ENCODE measurements around the gene S100A1.

S100A1 gene

DNA sequence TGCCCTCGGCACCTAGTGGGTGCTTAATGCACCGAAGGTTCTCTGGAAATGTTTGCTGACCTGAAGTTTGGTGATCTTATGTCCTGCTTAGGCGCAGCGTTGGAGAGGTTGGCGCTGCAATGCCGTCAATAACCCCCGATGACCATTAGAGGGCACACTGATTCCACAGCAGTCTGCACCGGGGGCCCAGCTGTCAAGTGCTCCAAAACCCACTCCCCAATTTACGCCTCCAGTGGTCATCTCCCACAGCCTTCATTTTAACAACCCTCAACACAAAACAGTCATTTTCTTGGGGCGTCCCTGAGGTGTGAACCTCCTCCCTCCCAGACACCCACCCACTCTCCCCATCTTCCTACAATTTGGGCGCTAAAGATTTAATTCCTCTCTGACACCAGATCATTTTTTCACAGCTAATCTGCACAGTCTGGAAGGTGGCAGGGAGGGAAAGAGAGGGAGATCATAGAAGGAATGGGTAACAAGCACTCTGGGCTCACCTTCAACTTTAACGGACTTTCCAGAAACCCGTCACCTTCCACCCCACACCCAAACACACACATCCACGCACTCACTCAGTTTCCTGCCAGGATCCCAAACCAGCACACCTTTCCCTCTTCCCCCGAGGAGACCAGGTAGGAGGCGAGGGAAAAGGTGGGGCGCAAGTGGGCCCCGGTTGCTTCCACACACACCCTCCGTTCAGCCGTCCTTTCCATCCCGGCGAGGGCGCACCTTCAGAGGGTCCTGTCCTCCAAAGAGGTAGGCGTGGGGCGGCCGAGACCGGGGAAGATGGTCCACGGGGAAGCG lies 49.7 kb downstream of the S100A1 start:
- in situ Hi-C loops (cut with HindIII; ENCODE audit: low sequenced_read_pairs): no loop called here
- peak overlapping the region; percentile 30 for H3K4me3 ChIP-seq (ENCODE audit: low read depth, low read length)
- TF ChIP-seq, protein P1, sequence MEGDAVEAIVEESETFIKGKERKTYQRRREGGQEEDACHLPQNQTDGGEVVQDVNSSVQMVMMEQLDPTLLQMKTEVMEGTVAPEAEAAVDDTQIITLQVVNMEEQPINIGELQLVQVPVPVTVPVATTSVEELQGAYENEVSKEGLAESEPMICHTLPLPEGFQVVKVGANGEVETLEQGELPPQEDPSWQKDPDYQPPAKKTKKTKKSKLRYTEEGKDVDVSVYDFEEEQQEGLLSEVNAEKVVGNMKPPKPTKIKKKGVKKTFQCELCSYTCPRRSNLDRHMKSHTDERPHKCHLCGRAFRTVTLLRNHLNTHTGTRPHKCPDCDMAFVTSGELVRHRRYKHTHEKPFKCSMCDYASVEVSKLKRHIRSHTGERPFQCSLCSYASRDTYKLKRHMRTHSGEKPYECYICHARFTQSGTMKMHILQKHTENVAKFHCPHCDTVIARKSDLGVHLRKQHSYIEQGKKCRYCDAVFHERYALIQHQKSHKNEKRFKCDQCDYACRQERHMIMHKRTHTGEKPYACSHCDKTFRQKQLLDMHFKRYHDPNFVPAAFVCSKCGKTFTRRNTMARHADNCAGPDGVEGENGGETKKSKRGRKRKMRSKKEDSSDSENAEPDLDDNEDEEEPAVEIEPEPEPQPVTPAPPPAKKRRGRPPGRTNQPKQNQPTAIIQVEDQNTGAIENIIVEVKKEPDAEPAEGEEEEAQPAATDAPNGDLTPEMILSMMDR (IDR thresholded peaks at IDR 0.05; ENCODE audit: low read depth, low read length, missing control alignments): peak; percentile 96
- DNase-seq (ENCODE audit: low read depth): no peak

DNA sequence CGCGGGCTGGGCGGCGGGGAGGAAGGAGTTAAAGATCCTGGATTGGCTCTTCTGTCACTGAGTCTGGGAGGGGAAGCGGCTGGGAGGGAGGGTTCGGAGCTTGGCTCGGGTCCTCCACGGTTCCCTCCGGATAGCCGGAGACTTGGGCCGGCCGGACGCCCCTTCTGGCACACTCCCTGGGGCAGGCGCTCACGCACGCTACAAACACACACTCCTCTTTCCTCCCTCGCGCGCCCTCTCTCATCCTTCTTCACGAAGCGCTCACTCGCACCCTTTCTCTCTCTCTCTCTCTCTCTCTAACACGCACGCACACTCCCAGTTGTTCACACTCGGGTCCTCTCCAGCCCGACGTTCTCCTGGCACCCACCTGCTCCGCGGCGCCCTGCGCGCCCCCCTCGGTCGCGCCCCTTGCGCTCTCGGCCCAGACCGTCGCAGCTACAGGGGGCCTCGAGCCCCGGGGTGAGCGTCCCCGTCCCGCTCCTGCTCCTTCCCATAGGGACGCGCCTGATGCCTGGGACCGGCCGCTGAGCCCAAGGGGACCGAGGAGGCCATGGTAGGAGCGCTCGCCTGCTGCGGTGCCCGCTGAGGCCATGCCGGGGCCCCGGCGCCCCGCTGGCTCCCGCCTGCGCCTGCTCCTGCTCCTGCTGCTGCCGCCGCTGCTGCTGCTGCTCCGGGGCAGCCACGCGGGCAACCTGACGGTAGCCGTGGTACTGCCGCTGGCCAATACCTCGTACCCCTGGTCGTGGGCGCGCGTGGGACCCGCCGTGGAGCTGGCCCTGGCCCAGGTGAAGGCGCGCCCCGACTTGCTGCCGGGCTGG lies 50.5 kb downstream of the S100A1 start, which contains the start of gene NPR1:
TSS of gene NPR1 (plus strand) at position 170 of the 818 bp plus-strand sequence. CDS start at position 591, 421 bp downstream.
- no peak for DNase-seq (ENCODE audit: low read depth)
- H3K4me3 ChIP-seq (ENCODE audit: low read depth, low read length): peak within 1 kb of the TSS; percentile 30
- in situ Hi-C loops (cut with HindIII; ENCODE audit: low sequenced_read_pairs): no loop called here
- TF ChIP-seq, protein P1 (IDR thresholded peaks at IDR 0.05; ENCODE audit: low read depth, low read length, missing control alignments): no peak

DNA sequence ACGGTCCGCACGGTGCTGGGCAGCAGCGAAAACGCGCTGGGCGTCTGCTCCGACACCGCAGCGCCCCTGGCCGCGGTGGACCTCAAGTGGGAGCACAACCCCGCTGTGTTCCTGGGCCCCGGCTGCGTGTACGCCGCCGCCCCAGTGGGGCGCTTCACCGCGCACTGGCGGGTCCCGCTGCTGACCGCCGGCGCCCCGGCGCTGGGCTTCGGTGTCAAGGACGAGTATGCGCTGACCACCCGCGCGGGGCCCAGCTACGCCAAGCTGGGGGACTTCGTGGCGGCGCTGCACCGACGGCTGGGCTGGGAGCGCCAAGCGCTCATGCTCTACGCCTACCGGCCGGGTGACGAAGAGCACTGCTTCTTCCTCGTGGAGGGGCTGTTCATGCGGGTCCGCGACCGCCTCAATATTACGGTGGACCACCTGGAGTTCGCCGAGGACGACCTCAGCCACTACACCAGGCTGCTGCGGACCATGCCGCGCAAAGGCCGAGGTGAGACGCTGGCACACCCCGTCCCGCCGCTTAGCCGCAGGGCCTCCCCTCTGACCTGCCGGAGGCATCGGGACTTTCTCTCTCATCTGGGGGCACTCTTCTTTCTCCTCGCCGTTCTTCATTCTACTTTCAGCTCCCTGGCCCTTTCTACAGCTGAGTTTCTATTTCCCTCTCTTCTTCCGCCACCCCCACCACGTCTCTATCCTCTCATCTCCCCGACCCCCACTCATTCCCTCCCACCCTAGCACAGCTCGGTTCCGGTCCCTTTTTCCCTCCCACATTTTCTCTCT lies 51.3 kb downstream of the S100A1 start:
- no peak for DNase-seq (ENCODE audit: low read depth)
- in situ Hi-C loops (cut with HindIII; ENCODE audit: low sequenced_read_pairs): no loop called here
- peak overlapping the region; percentile 30 for H3K4me3 ChIP-seq (ENCODE audit: low read depth, low read length)
- TF ChIP-seq, protein P1 (IDR thresholded peaks at IDR 0.05; ENCODE audit: low read depth, low read length, missing control alignments): peak; percentile 20

DNA sequence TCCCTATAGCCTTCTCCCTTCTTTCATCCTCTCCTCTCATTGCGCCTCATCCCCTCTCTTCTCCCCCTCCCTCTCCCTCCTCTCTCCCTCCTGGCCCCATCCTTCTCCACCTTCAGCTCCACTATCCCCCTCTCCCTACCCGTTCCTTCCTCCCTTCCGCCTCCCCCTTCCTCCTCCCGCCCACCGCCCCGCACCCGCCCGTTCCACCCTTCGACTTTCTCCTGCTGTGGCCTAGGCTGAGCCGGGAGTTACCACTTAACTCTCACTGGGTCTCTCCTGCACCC lies 51.8 kb downstream of the S100A1 start:
- no peak for DNase-seq (ENCODE audit: low read depth)
- no peak overlapping the region for H3K4me3 ChIP-seq (ENCODE audit: low read depth, low read length)
- in situ Hi-C loops (cut with HindIII; ENCODE audit: low sequenced_read_pairs): no loop called here
- TF ChIP-seq, protein P1 (IDR thresholded peaks at IDR 0.05; ENCODE audit: low read depth, low read length, missing control alignments): no peak
